Cerebellar cortex (tissue), 1 donor: ENCODE results near the gene RASL11B.

Source experiments
- DNase-seq: peaks from one replicate; pipeline ENCODE4 v3.0.0-alpha.2; 2015; ENCODE audit warnings: low spot score

Gene RASL11B

DNA sequence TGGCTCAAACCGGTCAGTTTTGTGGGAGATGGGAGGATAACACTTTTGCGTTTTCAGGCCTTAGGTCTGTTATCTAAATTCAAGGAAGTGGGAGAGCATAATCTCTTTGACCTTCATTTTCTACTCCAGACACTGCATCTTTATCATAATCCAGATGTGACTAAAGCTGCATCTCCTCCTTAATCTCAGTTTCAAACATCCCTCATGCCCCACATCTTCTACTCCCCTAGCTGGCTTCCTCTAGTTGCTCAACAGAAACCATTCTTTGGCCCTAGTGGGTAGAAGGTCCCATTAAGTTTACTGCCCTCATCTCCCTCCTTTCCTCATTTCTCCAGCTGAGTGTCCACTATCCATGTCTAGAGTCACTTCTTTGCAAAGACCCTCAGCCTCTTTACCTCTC is 18.8 kb upstream of the RASL11B start:
- no peak for DNase-seq

- no peak for DNase-seq
Measured at GRCh38 chr4:52843958-52844357, 18.2 kb upstream of the RASL11B start.

GRCh38 chr4:52844596-52844995 is 17.5 kb upstream of the RASL11B start:
- DNase-seq = no peak

GRCh38 chr4:52846502-52846901 is 15.6 kb upstream of the RASL11B start:
- no peak for DNase-seq

DNA sequence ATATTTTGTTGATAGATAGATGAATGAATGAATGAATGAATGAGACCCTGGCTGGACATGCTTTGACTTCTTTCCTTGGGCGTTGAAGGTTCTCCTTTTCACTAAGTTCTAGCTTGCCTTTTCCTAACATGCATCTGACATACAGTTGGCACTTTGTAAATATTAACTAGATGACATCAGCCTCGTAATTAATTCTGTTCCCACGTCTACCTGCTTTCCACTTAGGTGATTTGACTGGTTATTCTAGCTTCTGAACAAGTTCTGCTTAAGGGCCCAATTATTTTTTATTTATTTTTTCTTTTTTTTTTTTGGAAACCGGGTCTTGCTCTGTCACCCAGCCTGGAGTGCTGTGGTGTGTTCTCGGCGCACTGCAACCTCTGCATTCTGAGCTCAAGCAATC is 13.9 kb upstream of the RASL11B start:
- no peak for DNase-seq

DNA sequence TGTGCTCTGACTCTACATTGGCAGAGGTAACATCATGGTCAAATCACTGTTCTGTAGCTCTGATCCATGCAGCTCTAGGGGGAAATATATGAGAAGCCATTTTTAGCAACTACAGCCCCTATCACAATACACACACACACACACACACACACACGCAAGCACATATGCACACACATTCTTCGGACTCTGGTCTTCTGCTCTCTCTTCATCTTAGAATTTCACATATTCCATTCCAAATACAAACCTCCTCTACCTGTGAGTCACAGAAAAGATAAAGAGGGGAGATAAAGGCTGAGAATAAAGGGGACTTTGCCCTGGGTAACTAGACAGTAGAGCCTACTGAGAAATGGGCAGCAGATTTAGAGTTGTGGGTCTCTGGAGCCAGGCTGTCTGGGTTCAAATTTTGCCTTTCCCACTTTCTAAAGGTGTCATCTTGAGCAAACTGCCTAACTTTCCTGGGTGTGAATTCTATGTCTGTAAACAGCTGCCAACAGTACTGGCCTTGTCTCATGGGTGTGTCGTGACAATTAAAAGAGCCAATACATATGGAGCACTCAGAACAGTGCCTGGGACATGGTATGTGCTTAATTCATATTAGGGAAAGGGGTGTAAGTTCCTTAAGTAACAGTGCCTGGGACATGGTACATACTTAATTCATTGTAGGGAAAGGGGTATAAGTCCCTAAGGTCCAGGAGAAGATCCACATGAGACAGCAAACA is 11.6 kb upstream of the RASL11B start:
- DNase-seq = no peak

DNA sequence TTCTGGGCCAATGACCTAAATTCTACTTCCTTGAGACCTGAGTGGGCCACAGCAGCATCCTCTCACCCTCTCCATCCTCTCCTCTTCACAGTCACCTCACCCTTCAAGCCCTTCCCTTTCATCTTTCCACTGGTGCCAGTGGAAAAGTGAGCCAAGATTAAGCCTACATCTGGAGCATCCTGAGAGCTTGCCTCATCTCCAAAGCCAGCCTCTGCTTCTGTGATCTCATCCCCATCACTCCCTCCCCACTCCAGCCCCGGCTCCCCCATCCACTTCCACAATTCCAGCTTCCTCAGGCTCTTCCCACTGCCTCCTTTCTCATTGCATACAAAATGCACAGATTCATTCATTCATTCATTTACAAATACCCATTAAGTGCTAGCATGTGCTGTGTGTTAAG is 10.1 kb upstream of the RASL11B start:
- DNase-seq = no peak

- DNase-seq = no peak
Measured at GRCh38 chr4:52852711-52853110, 9.4 kb upstream of the RASL11B start.

DNA sequence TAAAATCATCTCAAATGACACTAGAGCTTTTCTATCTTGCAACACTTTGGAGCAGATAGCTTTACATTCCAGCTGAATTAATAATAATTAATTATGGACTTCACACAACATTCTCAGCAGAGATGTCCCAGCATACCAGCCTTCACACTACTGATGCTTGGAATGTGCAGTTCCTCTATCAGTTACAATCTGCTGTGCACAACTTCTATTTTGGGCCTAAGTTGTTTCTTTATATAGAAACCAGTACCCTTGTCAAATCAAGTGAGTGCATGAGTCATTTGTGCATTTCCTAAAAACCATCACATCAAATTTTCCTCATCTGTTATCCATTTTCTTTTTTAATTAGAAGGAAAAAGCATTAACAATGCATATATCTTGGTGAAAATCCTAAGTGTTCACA is 8.8 kb upstream of the RASL11B start:
- no peak for DNase-seq

DNA sequence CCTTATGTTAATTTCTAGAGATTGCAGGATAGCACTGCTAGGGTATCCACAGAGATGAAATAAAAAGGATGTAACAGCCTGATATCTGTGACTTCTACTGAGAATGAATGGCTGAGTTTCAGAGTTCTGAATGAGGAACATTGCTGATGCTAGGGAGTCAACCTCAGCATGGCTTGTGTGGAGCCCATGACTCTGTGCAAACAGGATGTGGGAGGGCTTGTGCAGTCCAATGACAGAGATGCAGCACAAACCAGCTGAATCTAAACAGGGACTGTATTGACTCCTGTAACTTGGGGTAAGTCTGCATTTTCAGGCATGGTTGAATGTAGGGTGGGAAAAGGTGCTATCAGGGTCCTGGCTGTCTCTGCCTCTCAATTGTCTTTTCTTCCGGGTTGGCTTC is 5.3 kb upstream of the RASL11B start:
- DNase-seq = no peak

GRCh38 chr4:52860361-52860760 is 1.8 kb upstream of the RASL11B start:
- DNase-seq = no peak

GRCh38 chr4:52861171-52861823 is 820 bp upstream of the RASL11B start:
- DNase-seq = no peak

DNA sequence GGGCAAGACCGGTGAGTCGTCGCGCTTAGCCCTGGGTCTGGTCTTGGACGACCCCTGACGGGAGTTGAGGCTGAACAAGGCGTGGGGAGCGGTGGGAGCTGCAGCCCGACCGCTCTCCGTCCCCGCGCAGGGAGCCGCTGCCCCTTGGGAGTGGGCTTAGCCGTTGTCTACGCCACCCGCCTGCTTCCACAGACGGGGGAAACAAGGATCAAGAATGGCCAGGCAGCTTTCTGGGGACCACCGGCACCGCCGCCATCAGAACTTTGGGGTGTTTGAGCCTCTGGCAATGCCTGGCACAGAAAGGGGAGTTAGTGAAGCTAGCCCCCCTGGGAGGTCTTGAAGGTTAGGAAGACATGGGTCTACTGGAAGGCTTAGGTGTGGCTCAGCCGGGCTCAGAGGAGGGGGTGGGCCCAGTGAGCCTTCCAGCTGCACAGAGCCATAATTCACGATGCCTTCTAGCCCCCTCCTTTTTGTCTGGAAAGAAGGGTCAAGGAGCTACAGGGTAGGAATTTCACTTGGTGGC is 583 bp downstream of the RASL11B start:
- DNase-seq = no peak

- DNase-seq = no peak
Measured at GRCh38 chr4:52863324-52863723, 1.2 kb downstream of the RASL11B start.

DNA sequence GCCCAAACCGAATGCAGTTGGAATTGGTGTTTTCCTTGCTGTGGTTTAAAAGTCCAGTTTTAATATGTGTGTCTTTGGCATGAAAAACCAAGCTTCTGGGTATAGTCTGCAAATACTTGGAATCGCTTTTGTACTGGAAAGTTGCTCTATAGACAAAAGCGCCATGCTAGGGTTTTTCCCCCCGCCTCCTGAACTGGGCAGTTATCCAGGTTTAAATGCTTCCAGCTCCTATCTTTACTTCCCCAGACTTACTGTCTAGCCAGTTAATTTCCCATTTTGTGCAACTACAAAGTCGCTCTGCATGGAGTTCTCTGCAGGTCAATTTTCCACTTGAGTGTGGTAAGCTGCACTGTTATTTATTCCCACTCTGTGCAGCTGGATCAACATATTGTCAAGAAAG is 2.7 kb downstream of the RASL11B start:
- DNase-seq = no peak

DNA sequence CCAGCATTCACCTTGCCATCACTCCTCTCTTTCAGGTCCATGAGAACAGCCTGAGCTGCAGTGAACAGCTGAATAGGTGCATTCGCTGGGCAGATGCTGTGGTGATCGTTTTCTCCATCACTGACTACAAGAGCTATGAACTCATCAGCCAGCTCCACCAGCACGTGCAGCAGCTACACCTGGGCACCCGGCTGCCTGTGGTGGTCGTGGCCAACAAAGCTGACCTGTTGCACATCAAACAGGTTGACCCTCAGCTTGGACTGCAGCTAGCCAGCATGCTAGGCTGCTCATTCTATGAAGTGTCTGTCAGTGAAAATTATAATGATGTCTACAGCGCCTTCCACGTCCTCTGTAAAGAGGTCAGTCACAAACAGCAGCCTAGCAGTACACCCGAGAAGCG is 3.2 kb downstream of the RASL11B start:
- DNase-seq = no peak

DNA sequence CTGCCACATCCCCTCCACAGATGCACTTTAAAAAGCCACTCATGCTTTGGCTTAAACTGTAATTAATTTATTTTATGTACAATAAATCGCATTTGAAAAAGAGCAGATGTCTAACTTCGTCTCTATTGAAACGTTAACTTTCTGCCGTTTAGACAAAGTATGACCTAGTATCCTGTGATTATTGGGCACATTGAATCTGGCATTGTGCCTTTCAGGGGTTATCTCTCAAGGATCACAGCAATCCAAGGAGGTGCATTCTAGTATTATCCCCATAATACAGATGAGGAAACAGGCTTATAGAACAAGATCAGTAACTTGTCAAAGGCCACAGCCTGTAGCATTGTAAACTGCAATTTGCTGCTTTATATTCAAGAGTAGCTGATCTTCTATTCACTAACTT is 4.6 kb downstream of the RASL11B start:
- no peak for DNase-seq

DNA sequence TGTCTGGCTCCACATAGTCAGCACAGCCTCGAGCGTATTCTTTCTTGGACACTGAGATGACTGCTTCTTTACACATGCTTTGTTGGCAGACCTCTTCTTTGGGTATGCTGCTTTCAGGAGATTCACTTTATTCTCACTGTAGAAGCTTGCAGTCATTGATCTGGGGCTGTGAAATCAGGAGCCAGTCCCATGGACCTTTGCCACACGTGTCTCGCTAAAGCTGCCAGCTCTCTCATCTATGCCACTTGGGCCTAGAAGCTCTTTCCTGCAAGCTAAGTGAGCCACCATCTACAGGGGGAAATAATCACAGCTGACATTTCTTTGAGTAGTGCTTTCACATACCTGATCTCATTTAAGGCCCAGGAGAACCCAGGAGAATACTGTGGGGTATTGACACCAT is 5.0 kb downstream of the RASL11B start:
- DNase-seq = peak; percentile 31

GRCh38 chr4:52868133-52868532 is 6.0 kb downstream of the RASL11B start:
- DNase-seq = peak; percentile 85

- DNase-seq = no peak
Measured at GRCh38 chr4:52869196-52869595, 7.1 kb downstream of the RASL11B start.

DNA sequence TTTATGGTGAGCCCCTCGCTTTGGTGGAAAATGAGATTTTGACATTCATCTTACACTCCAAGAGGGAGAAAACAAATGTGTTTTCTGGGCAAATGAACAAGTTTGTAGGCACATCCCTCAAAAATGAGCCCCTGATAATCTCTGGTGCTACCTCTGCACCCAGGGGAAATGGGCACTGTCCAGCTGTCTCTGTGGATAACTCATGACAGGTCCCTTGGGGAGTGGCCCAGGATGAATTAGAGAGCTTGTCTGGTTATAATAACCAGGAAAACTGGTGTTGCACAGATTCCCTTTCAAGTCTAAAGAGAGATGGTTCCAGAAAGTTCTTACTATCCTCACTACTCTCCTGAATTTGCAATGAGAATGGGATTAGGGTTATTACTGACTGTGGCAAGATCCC is 7.5 kb downstream of the RASL11B start:
- no peak for DNase-seq

- DNase-seq = peak; percentile 83
Measured at GRCh38 chr4:52870225-52870624, 8.1 kb downstream of the RASL11B start.

GRCh38 chr4:52873191-52873590 is 11.1 kb downstream of the RASL11B start:
- no peak for DNase-seq

GRCh38 chr4:52873861-52874343 is 11.8 kb downstream of the RASL11B start:
- peak; percentile 85 for DNase-seq
